ENCODE measurements around the gene NDUFA3. TPM values are rescaled to one million over a fixed set of nuclear protein-coding genes. Genes with fewer than 3 reads are reported as not detected.

Gene NDUFA3
- total and polyA plus RNA-seq, 2 donors (not counting 3 experiments of a cell fraction or from before 2014, with no cell fraction given) = 107 to 119 TPM

- H3K4me2 ChIP-seq (ENCODE audit: insufficient read depth, low read length) = no peak overlapping the region
- ChIA-PET CTCF (no interaction called here), POLR2A (no interaction called here)
- no peaks in the 10 kb centered on the region for H3K27me3 ChIP-seq (ENCODE audit: control insufficient read depth in 2 of 2, insufficient read depth in 2 of 2, low read length in 2 of 2)
- no peaks in the 10 kb centered on the region for H3K4me1 ChIP-seq (ENCODE audit: control insufficient read depth, extremely low read depth, insufficient read depth, low read length)
- no peak overlapping the region for H3K4me3 ChIP-seq (replicated peaks in 1 of 3; ENCODE audit: insufficient read depth in 1 of 3, low read depth in 1 of 3, low read length in 3 of 3)
- no peak for FAIRE-seq
- no peaks in the 10 kb centered on the region for H3K9me1 ChIP-seq (replicated peaks; ENCODE audit: control insufficient read depth, extremely low read depth, insufficient read depth, low read length)
- no peak for DNase-seq (ENCODE audit: low read depth, low spot score)
- H2AFZ ChIP-seq (ENCODE audit: low read depth, low read length) = no peak overlapping the region
- TF ChIP-seq EZH2 (IDR thresholded peaks at IDR 0.05; ENCODE audit: borderline replicate concordance, low read depth, low read length, severe bottlenecking) = no peak
- no peak for TF ChIP-seq JUN (IDR thresholded peaks at IDR 0.05; ENCODE audit: borderline replicate concordance, insufficient read depth, insufficient read length, low read depth)
- TF ChIP-seq POLR2A (IDR thresholded peaks at IDR 0.05; ENCODE audit: low read depth, low read length) = no peak
- TF ChIP-seq GATA2 (IDR thresholded peaks at IDR 0.05; ENCODE audit: insufficient read depth, insufficient read length, low read depth, low read length) = no peak
- TF ChIP-seq POLR2AphosphoS5 (IDR thresholded peaks at IDR 0.05; ENCODE audit: insufficient read depth, low read depth, low read length) = no peak
- no peak for TF ChIP-seq CTCF (IDR thresholded peaks at IDR 0.05; ENCODE audit: extremely low read depth in 1 of 2, insufficient read depth in 1 of 2, low read depth in 1 of 2, low read length in 2 of 2)
- no peak for TF ChIP-seq MYC (IDR thresholded peaks at IDR 0.05; ENCODE audit: low read depth, low read length)
- TF ChIP-seq FOS (IDR thresholded peaks at IDR 0.05; ENCODE audit: borderline replicate concordance, insufficient read depth, low read length) = no peak
- no peak for TF ChIP-seq MAX (IDR thresholded peaks at IDR 0.05; ENCODE audit: insufficient read depth, insufficient read length)
- H4K20me1 ChIP-seq (replicated peaks; ENCODE audit: control insufficient read depth, extremely low read depth, insufficient read depth, low read length) = no peaks in the 10 kb centered on the region
- peaks cover 9 to 39% of the 10 kb centered on the region in 2 experiments for H3K36me3 ChIP-seq (ENCODE audit: control insufficient read depth in 2 of 2, extremely low read depth in 1 of 2, insufficient read depth in 2 of 2, low read length in 2 of 2)
- BruUV-seq (replicated peaks) = no TSS peak
- no peak overlapping the region for H3K27ac ChIP-seq (ENCODE audit: insufficient read depth, low read depth, low read length)
- no peaks in the 10 kb centered on the region for H3K9me3 ChIP-seq (replicated peaks; ENCODE audit: control insufficient read depth, insufficient read depth, low read length)
- intact Hi-C loops (cut with micrococcal nuclease) (no loop called here), dilution Hi-C loops (cut with MboI; ENCODE audit: extremely low pct_ligation_motif_present, low sequenced_read_pairs) (no loop called here)
- no peak overlapping the region for H3K9ac ChIP-seq (replicated peaks; ENCODE audit: extremely low read depth, insufficient read depth, low read length)
- H3K79me2 ChIP-seq (ENCODE audit: control insufficient read depth, insufficient read depth, low read length) = no peaks in the 10 kb centered on the region
Observed at GRCh38 chr19:54128796-54129616, 26.4 kb downstream of the NDUFA3 start.

Measured in endothelial cell of umbilical vein (primary cell).